Ishikawa (cell line): Measurements from ENCODE around the gene GRM7.

ENCODE experiments used
- CEBPB ChIP-seq: IDR thresholded peaks from 2 replicates; pipeline ENCODE4 v1.6.1; 2012
- CREB1 ChIP-seq: IDR thresholded peaks from 2 replicates; pipeline ENCODE4 v1.6.1; 2012; ENCODE audit warnings: low read depth
- EGR1 ChIP-seq: IDR thresholded peaks from 2 replicates; pipeline ENCODE4 v1.6.1; 2012
- EP300 ChIP-seq: IDR thresholded peaks from 2 replicates; pipeline ENCODE4 v1.6.1; 2012; ENCODE audit warnings: borderline replicate concordance
- FOXM1 ChIP-seq: IDR thresholded peaks from 2 replicates; pipeline ENCODE4 v1.6.1; 2012; ENCODE audit warnings: low read depth, borderline replicate concordance
- NFIC ChIP-seq: IDR thresholded peaks from 2 replicates; pipeline ENCODE4 v1.6.1; 2012
- RAD21 ChIP-seq: IDR thresholded peaks from 2 replicates; pipeline ENCODE4 v1.6.1; 2012; ENCODE audit warnings: low read depth
- TAF1 ChIP-seq: IDR thresholded peaks from 2 replicates; pipeline ENCODE4 v1.6.1; 2012; ENCODE audit warnings: low read depth, mild to moderate bottlenecking
- TCF12 ChIP-seq: IDR thresholded peaks from 2 replicates; pipeline ENCODE4 v1.6.1; 2012; ENCODE audit warnings: low read depth
- TEAD4 ChIP-seq: IDR thresholded peaks from 2 replicates; pipeline ENCODE4 v1.6.1; 2012
- USF1 ChIP-seq: IDR thresholded peaks from 2 replicates; pipeline ENCODE4 v1.6.1; 2012
- YY1 ChIP-seq: IDR thresholded peaks from 2 replicates; pipeline ENCODE4 v1.6.1; 2012; ENCODE audit warnings: low read depth
- ZBTB7A ChIP-seq: IDR thresholded peaks from 2 replicates; pipeline ENCODE4 v1.6.1; 2012; ENCODE audit warnings: low read depth
- TF ChIP-seq, protein P1 (sequence below): IDR thresholded peaks from 2 replicates; pipeline ENCODE4 v1.6.1; 2012
- TF ChIP-seq, protein P2 (sequence below): IDR thresholded peaks from 2 replicates; pipeline ENCODE4 v1.6.1; 2012; ENCODE audit warnings: low read depth, mild to moderate bottlenecking

GRM7 gene

DNA sequence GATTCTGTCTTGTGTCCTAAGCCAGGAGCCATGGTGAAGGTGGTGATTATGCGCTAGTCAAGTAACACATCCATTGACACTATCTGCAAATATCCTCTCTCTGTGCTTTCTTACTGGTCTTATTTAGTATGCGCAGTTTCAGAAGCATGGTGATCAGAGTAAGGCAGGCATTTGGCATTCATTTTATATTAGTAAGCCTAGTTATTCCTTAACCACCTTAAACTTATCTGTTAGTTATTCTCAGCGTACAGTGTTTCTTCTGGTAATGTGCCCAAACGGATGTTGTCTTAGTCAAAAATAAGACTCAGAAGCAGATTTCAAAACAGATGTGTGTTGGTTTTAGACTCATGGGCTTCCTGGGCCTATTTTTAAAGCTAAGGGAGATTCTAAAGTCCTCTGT lies 329.2 kb downstream of the GRM7 start:
- TF ChIP-seq ZBTB7A (no peak), USF1 (no peak), NFIC (no peak)

GRCh38 chr3:7193269-7193668 lies 332.4 kb downstream of the GRM7 start:
- TF ChIP-seq, protein P1, sequence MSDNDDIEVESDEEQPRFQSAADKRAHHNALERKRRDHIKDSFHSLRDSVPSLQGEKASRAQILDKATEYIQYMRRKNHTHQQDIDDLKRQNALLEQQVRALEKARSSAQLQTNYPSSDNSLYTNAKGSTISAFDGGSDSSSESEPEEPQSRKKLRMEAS, result no peak
- TF ChIP-seq RAD21, result no peak

DNA sequence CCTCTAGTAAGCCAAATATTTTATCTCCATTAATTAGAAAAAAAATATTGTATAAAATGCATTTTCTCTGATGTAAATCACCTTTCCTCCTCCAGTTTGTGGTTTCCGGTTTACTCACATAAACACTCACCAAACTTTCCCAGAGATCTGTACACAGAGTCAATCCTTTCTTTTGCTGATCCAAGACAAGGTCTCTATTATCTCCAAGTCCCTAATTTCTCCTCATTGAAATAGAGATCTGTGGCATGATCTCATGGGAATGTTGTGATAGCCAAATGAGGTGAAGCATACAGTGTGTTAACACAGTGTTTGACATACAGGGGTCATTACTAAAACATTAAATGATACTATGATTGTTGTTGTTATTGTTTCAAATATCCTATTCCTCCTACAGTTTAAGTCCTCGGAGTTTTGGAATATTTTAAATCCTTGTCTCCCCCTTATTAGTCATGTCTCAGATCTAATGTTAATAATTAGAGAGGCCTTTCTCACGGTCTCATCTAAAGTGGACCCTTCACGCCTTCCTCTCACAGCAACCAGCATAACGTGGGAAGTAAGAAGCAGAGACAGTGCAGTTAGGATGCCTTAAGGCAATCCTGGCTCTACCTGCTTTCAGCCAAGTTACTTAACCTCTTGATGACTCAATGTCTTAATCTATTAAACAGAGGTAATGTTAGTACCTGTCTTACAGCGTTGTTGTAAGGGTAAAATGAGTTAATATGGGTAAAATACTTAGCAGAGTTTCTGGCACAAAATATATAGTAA lies 333.3 kb downstream of the GRM7 start:
- TF ChIP-seq TAF1 (no peak), FOXM1 (no peak), ZBTB7A (no peak), RAD21 (no peak), USF1 (no peak), TEAD4 (no peak), NFIC (no peak), EGR1 (no peak), EP300 (no peak), TCF12 (no peak), CREB1 (no peak), CEBPB (no peak), YY1 (no peak)
- TF ChIP-seq, protein P2, sequence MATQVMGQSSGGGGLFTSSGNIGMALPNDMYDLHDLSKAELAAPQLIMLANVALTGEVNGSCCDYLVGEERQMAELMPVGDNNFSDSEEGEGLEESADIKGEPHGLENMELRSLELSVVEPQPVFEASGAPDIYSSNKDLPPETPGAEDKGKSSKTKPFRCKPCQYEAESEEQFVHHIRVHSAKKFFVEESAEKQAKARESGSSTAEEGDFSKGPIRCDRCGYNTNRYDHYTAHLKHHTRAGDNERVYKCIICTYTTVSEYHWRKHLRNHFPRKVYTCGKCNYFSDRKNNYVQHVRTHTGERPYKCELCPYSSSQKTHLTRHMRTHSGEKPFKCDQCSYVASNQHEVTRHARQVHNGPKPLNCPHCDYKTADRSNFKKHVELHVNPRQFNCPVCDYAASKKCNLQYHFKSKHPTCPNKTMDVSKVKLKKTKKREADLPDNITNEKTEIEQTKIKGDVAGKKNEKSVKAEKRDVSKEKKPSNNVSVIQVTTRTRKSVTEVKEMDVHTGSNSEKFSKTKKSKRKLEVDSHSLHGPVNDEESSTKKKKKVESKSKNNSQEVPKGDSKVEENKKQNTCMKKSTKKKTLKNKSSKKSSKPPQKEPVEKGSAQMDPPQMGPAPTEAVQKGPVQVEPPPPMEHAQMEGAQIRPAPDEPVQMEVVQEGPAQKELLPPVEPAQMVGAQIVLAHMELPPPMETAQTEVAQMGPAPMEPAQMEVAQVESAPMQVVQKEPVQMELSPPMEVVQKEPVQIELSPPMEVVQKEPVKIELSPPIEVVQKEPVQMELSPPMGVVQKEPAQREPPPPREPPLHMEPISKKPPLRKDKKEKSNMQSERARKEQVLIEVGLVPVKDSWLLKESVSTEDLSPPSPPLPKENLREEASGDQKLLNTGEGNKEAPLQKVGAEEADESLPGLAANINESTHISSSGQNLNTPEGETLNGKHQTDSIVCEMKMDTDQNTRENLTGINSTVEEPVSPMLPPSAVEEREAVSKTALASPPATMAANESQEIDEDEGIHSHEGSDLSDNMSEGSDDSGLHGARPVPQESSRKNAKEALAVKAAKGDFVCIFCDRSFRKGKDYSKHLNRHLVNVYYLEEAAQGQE, result no peak
- TF ChIP-seq, protein P1, result no peak

DNA sequence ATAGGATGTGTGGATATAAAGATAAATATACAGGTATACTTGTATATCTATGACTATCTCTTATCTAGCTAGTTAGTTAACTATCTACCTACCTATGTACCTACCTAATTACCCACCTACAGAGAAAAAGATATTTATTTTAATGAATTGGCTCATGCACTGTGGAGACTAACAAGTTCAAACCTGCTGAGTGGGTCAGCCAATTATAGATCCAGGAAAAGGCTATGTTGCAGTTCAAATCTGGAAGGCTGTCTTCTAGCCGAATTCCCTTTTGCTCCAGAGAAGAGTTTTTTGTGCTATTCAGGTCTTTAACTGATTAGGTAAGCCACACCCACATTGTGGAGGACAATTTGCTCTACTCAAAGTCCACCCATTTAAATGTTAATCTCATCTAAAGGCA lies 335.0 kb downstream of the GRM7 start:
- TF ChIP-seq, protein P2, result no peak
- TF ChIP-seq RAD21 (no peak), EP300 (no peak), TAF1 (no peak), CEBPB (no peak), TCF12 (no peak), FOXM1 (no peak), CREB1 (no peak), EGR1 (no peak)

- TF ChIP-seq RAD21 (no peak), FOXM1 (no peak), TEAD4 (no peak), USF1 (no peak), TAF1 (no peak), NFIC (no peak)
These were observed 340.9 kb downstream of the GRM7 start for GRCh38 chr3:7201784-7202183.

DNA sequence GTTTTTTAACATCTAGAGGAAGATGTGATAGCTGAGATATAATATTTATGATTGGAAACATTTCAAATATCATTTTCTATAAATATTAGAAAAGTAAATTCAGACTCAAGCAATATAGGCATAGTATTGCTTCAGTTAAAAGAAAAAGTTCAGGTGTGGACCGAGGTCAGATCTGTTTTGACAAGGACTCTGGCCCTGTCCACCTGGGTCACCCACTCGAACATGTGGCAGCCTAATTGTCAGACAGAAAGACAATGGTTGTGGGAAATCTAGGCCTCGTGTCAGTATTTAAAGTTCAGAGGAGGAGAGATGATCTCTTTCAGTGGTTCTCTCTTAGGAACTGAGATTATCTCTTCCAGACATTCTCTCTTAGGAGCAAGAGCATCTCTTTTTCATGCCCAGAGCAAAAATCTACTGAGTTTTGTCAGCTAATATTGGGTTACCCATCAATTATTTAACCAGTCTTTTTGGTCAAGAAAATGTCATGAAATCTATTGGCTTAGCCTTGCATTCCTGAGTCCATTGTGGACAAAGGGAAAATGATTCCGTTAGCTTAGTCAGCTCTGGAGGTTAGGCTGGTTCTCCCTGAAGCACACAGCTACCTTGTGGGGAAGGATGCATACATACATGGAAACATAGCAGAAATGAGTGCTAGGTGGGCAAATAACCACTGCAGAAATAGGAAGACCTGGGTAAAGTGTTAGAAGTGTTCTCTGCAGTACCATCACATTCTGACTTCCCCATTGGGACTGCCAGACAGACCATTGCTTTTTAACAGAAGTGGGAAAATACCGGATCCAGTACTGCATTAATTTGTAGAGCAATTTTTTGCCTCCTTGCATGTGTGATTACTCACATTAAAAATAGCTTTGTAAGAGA lies 343.3 kb downstream of the GRM7 start:
- no peak for TF ChIP-seq RAD21
- TF ChIP-seq USF1, result no peak
- TF ChIP-seq FOXM1, result no peak
- no peak for TF ChIP-seq TAF1
- no peak for TF ChIP-seq NFIC
- TF ChIP-seq CEBPB, result no peak
- TF ChIP-seq EGR1, result no peak
- TF ChIP-seq, protein P2, result no peak
- TF ChIP-seq EP300, result no peak
- TF ChIP-seq YY1, result no peak
- no peak for TF ChIP-seq ZBTB7A
- no peak for TF ChIP-seq CREB1
- no peak for TF ChIP-seq TEAD4
- TF ChIP-seq, protein P1, result no peak
- no peak for TF ChIP-seq TCF12
